Gastroesophageal sphincter (tissue), 3 donors: Measurements from ENCODE around the gene VTI1A.

Experiments
- POLR2AphosphoS5 ChIP-seq: sonication (generic); formaldehyde crosslinking; IDR thresholded peaks from one replicate; pipeline ENCODE4 v1.6.1; 2017; ENCODE audit warnings: antibody characterized with exemption
- TF ChIP-seq, protein P1 (sequence below), 4 experiments: fragments of 200-600 bp in 2 of 4; fragments of 450-650 bp in 2 of 4; sonication (generic) in 1 of 4; IDR thresholded peaks; one replicate each; pipeline ENCODE4 v1.5.1; 2017 to 2019; ENCODE audit warnings: antibody characterized with exemption in 4 of 4, mild to moderate bottlenecking in 2 of 4, moderate library complexity in 2 of 4

DNA sequence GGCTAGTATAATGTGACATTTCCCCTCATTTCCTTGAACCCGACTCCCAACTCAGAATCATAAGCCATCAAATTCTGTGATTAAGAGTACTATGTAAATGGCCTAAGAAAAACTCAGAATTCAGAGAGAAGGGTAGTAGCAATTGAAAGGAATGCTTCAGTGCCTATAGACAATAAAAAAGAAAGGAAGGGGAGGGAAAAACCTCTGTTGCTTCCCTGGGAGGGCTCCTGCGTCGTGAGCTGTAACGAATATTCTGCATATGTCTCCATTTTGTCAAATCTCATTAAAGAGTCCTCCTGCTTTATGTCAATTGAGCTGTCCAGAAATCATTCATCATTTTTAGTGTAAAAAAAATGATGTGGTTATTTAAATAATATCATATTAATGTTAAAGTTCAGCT, 223.0 kb downstream of the VTI1A start:
- TF ChIP-seq, protein P1, sequence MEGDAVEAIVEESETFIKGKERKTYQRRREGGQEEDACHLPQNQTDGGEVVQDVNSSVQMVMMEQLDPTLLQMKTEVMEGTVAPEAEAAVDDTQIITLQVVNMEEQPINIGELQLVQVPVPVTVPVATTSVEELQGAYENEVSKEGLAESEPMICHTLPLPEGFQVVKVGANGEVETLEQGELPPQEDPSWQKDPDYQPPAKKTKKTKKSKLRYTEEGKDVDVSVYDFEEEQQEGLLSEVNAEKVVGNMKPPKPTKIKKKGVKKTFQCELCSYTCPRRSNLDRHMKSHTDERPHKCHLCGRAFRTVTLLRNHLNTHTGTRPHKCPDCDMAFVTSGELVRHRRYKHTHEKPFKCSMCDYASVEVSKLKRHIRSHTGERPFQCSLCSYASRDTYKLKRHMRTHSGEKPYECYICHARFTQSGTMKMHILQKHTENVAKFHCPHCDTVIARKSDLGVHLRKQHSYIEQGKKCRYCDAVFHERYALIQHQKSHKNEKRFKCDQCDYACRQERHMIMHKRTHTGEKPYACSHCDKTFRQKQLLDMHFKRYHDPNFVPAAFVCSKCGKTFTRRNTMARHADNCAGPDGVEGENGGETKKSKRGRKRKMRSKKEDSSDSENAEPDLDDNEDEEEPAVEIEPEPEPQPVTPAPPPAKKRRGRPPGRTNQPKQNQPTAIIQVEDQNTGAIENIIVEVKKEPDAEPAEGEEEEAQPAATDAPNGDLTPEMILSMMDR (IDR thresholded peaks at IDR 0.05), result no peak
- TF ChIP-seq POLR2AphosphoS5, result no peak
